ENCODE results near the gene TMEM62. TPM values are rescaled to one million over a fixed set of nuclear protein-coding genes. Genes with fewer than 3 reads are reported as not detected.

Gene TMEM62
- total and polyA plus RNA-seq, 2 of the 8 experiments (the other 6 are each of a cell fraction or from before 2014, with no cell fraction given): 2.0 to 4.0 TPM

DNA sequence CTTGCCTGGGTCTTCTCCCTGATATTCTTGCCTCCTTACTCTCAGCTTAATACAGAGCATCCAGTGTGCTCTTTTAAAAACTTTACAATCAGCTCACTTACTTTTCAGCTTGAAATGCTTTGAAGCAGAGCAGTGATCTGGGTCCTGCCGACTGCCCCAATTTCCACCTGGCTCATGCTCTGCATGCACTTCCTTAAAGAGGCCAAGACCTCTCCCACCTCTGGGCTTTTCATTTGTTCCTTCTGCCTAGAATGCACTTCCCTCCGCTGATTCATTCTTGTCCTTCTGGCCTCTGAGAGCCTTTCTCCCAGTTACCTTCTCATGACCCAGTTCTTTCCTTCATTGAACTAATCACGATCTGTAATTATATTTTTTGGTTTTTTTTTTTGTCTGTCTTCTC lies 49.9 kb downstream of the TMEM62 start:
- POLR2A ChIA-PET (ENCODE audit: partially characterized antibody): interaction anchor here (1.1 to 1.2 kb wide), 2 partner anchors 8 to 9 kb away, joined by 3 to 4 read pairs; no protein-coding TSS in a partner anchor
- no peak overlapping the region for H3K56ac ChIP-seq (replicated peaks; ENCODE audit: insufficient read length, low read depth, low read length)
- WGBS, 2 experiments (ENCODE audit: extremely low coverage in 1 of 2, insufficient coverage in 1 of 2, insufficient read length in 1 of 2, insufficient replicate concordance in 2 of 2, low coverage in 1 of 2, low lambda C conversion rate in 2 of 2, missing lambda C conversion rate in 1 of 2): 77% methylated on average over 3 of the region's 3 CpGs; no CpG with 5 or more reads in 1 of the 2 experiments
- no peak for TF ChIP-seq RXRA (IDR thresholded peaks at IDR 0.05; ENCODE audit: insufficient read depth, low read depth, low read length)
- no peak for TF ChIP-seq SUZ12 (IDR thresholded peaks at IDR 0.05; ENCODE audit: low read length)
- no peak for TF ChIP-seq ASH2L (IDR thresholded peaks at IDR 0.05; ENCODE audit: low read length)
- TF ChIP-seq JUND (IDR thresholded peaks at IDR 0.05; ENCODE audit: low read length): no peak
- no peak for TF ChIP-seq SIX5 (IDR thresholded peaks at IDR 0.05; ENCODE audit: low read depth, low read length)
- no peak for TF ChIP-seq EZH2 (IDR thresholded peaks at IDR 0.05; ENCODE audit: low read depth, low read length, severe bottlenecking)
- no peak for TF ChIP-seq MAFK (IDR thresholded peaks at IDR 0.05; ENCODE audit: low read depth, low read length)
- no peak for TF ChIP-seq YY1 (IDR thresholded peaks at IDR 0.05; ENCODE audit: low read depth, low read length)
- TF ChIP-seq TAF7 (optimal IDR thresholded peaks at IDR 0.05; ENCODE audit: borderline replicate concordance, low read depth, low read length): no peak
- TF ChIP-seq EGR1 (IDR thresholded peaks at IDR 0.05; ENCODE audit: borderline replicate concordance, low read depth, low read length): no peak
- no peak for TF ChIP-seq SIN3A (conservative IDR thresholded peaks at IDR 0.05 in 1 of 2, IDR thresholded peaks at IDR 0.05 in 1 of 2; ENCODE audit: low read depth in 1 of 2, low read length in 2 of 2)
- TF ChIP-seq KDM5A (IDR thresholded peaks at IDR 0.05; ENCODE audit: low read length): no peak
- no peak for TF ChIP-seq SP4 (IDR thresholded peaks at IDR 0.05; ENCODE audit: low read length)
- TF ChIP-seq GTF2F1 (IDR thresholded peaks at IDR 0.05; ENCODE audit: borderline replicate concordance, low read depth, low read length): no peak
- no peak for TF ChIP-seq ZNF274 (IDR thresholded peaks at IDR 0.05; ENCODE audit: borderline replicate concordance, extremely low read depth, low read length)
- TF ChIP-seq SP1 (IDR thresholded peaks at IDR 0.05; ENCODE audit: low read depth, low read length): no peak

More for the DNA sequence above, 49.9 kb downstream of the TMEM62 start:
- H3K4me1 ChIP-seq (replicated peaks in 1 of 4; ENCODE audit: control insufficient read depth in 3 of 4, insufficient read depth in 4 of 4, low read length in 3 of 4): peaks cover 4 to 8% (median 5%) of the 10 kb centered on the region in 4 experiments; a peak in 5 of 7 replicates
- H3K79me2 ChIP-seq (ENCODE audit: control insufficient read depth in 1 of 2, insufficient read depth in 2 of 2, low read length in 2 of 2): no peaks in the 10 kb centered on the region
- no peaks in the 10 kb centered on the region for H3K27me3 ChIP-seq (replicated peaks in 1 of 4; ENCODE audit: control insufficient read depth in 3 of 4, extremely low read depth in 1 of 4, insufficient read depth in 3 of 4, low read length in 3 of 4)
- H2BK20ac ChIP-seq (ENCODE audit: low read length): no peak overlapping the region
- no peak overlapping the region for H3K4me3 ChIP-seq (ENCODE audit: extremely low read depth in 1 of 4, insufficient read depth in 2 of 4, low read depth in 3 of 4, low read length in 4 of 4)
- no peak overlapping the region for H3K4ac ChIP-seq (replicated peaks; ENCODE audit: insufficient read length, low read depth, low read length)
- no peak overlapping the region for H2BK5ac ChIP-seq (ENCODE audit: low read depth, low read length)
- H2BK120ac ChIP-seq (replicated peaks; ENCODE audit: low read depth, low read length): no peak overlapping the region
- peaks cover 7% of the 10 kb centered on the region for H3K23me2 ChIP-seq (ENCODE audit: low read depth, low read length)
- no peak overlapping the region for H2AFZ ChIP-seq (ENCODE audit: low read length)
- no peaks in the 10 kb centered on the region for H3K79me1 ChIP-seq (ENCODE audit: low read depth, low read length)
- no peak overlapping the region for H2BK12ac ChIP-seq (ENCODE audit: low read depth, low read length)
- no peak overlapping the region for H3K23ac ChIP-seq (ENCODE audit: insufficient read length)
- no peak overlapping the region for H3K18ac ChIP-seq (ENCODE audit: extremely low read depth, low read length)
- CTCF ChIA-PET (ENCODE audit: partially characterized antibody): interaction anchor here (0.6 to 1.6 kb wide), 5 partner anchors 17 to 116 kb away, joined by 3 to 4 read pairs (median 3); no protein-coding TSS in a partner anchor
- H3K4me2 ChIP-seq (ENCODE audit: insufficient read depth in 1 of 2, low read depth in 2 of 2, low read length in 2 of 2): no peak overlapping the region
- H4K8ac ChIP-seq (ENCODE audit: extremely low read depth, insufficient read depth, low read length): no peak overlapping the region
- H3K27ac ChIP-seq (ENCODE audit: low read depth, low read length): no peak overlapping the region
- no peak overlapping the region for H3K14ac ChIP-seq (ENCODE audit: insufficient read length)
- no peak overlapping the region for H4K5ac ChIP-seq (ENCODE audit: insufficient read length, low read depth, low read length)
- H2AK5ac ChIP-seq (ENCODE audit: low read depth, low read length): no peak overlapping the region
- no peak overlapping the region for H3K9ac ChIP-seq (replicated peaks in 1 of 4; ENCODE audit: extremely low read depth in 1 of 4, low read depth in 3 of 4, low read length in 3 of 4)
- no peak overlapping the region for H2BK15ac ChIP-seq (ENCODE audit: low read length)
- no peak for DNase-seq (ENCODE audit: low read depth in 1 of 2, low spot score in 2 of 2)
- FAIRE-seq: no peak
- H4K91ac ChIP-seq (replicated peaks; ENCODE audit: insufficient read length, low read length): no peak overlapping the region
- H3K36me3 ChIP-seq (ENCODE audit: control insufficient read depth in 2 of 4, insufficient read depth in 4 of 4, low read length in 3 of 4): no peaks in the 10 kb centered on the region
- H3K9me3 ChIP-seq (ENCODE audit: insufficient read depth in 2 of 2, low read depth in 1 of 2, low read length in 1 of 2): no peaks in the 10 kb centered on the region
- H4K20me1 ChIP-seq (replicated peaks in 1 of 2; ENCODE audit: control insufficient read depth in 1 of 2, insufficient read depth in 2 of 2, low read length in 2 of 2): peaks cover 0 to 2% of the 10 kb centered on the region in 2 experiments
